ENCODE data around the gene CALB2.
"Not testable (repeated sequence)": the region's sequence is repeated elsewhere in the genome, so short reads cannot be mapped to it uniquely, and the experiment has no call there.

The CALB2 gene

GRCh38 chr16:71344315-71344905 lies 14.1 kb upstream of the CALB2 start:
- no peak for DNase-seq
- no peak for TF ChIP-seq POLR2A (IDR thresholded peaks at IDR 0.05; ENCODE audit: low read length)
- TF ChIP-seq GATA1 (IDR thresholded peaks at IDR 0.05; ENCODE audit: low read depth, low read length), result no peak

DNA sequence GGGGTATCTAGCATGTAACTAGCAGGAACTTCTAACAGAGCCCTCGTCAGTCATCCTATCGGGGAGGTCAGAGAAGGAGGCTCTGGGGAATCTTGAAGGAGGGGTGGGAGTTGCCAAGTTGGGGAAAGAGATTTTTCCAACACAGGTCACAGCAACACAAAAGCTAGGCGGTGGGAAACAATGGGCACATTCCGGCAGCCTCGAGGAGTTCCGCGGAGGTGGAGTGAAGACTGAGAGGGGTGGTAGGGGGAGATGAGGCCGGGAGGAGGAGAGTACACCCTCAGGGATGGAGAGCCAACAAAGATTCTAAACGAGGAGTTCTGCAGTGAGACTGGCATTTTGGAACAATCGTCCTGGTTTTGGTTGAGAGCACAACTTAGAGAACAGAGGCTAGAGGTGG lies 13.5 kb upstream of the CALB2 start:
- no peak for DNase-seq
- TF ChIP-seq POLR2A (IDR thresholded peaks at IDR 0.05; ENCODE audit: low read length), result no peak

DNA sequence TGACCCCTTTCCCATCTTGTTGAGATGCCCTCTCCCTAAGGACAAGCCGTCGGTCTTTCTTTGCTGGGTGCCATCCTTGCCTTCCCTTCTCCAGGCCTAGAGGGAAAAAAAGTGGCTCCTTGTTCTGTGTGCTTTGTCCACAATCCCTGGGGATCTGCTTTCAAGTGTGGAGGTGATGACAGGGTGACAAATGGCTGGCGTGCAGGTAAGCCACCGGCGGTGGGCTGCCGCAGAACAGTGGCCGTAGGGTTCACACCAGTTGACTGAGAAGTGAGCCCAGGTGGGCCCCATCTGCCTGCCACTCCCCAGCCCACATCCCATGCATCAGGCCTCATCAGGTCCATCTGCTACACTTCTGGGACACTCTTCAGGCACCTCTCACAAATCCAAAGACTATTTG lies 11.4 kb upstream of the CALB2 start:
- no peak for DNase-seq

GRCh38 chr16:71348262-71349085 lies 10.0 kb upstream of the CALB2 start:
- DNase-seq, result no peak
- no peak for TF ChIP-seq POLR2A (IDR thresholded peaks at IDR 0.05; ENCODE audit: low read length)
- TF ChIP-seq GATA1 (IDR thresholded peaks at IDR 0.05; ENCODE audit: low read depth, low read length), result no peak

More for the DNA sequence above, 11.4 kb upstream of the CALB2 start:
- TF ChIP-seq GATA1 (IDR thresholded peaks at IDR 0.05; ENCODE audit: low read depth, low read length) (no peak), POLR2A (IDR thresholded peaks at IDR 0.05; ENCODE audit: low read length) (no peak)

DNA sequence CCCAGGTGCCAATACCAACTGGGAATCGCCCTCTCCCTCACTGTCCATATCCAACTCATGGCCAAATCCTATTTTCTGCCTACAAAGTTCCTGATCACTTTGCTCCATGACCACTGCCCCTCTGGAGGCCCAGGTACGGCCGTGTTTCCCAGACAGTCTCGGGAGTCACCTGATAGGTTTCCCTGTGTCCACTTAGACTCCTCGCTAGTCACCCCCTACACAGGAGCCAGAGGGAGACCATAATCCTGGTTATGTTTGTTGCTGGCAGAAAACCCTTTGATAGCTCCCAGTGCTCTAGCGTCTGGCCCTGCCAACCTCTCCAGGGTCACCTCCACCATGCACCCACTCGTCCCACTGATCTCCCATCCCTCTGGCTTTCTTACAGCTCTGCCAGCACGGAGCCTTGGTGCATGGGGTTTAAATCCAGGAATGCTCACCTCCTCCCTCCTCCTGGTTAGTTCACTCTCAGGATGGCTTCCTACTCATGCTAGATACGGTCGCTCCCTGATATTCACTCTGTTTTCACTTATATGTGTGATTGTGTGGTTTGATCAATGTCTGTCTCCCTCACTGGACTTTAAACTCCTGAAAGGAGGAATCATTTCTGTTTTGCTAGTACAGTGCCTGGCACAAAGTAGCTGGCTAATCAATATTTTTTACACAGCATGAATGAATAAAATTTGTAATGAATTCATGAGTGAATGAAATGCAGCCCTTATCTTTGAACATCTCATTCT lies 7.5 kb upstream of the CALB2 start:
- no peak for DNase-seq
- no peak for TF ChIP-seq GATA1 (IDR thresholded peaks at IDR 0.05; ENCODE audit: low read depth, low read length)
- TF ChIP-seq POLR2A (IDR thresholded peaks at IDR 0.05; ENCODE audit: low read length), result no peak

DNA sequence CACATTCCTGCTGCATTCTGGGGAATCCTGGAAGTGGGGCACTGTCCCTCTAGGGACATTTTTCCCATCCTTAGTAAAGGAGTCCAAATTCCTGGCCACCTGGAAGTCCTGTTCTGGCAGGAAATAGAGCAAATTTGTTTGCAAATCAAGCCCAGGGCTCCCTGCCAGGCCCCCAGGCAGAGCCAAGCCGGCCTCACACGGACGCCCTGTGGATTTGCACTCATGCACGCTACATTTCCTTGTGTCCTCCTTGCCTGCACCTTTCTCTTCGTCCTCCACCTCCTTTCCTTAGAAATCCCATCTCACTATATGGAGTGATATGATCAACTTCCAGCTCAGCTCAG lies 7.0 kb upstream of the CALB2 start:
- TF ChIP-seq POLR2A (IDR thresholded peaks at IDR 0.05; ENCODE audit: low read length) (no peak), GATA1 (IDR thresholded peaks at IDR 0.05; ENCODE audit: low read depth, low read length) (no peak)
- no peak for DNase-seq

DNA sequence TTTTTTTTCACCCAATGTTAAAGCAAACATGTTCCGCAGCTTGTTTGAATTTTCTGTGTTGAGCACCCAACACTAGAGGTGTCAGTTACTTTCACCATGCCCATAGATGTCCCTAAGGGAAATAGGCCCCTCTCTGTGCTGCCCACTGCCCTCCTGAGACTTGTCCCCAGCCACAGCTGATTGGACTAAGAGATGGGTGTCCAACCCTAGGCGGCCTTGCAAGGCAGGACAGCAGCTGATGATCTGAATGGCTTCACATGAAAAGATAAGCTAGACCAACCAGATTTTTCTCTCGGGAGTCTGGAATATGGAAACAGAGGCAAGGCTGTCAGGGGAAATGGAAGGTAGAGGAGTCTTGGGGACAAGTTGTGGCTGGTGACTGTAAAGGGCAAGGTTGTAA lies 6.1 kb upstream of the CALB2 start:
- no peak for DNase-seq
- TF ChIP-seq POLR2A (IDR thresholded peaks at IDR 0.05; ENCODE audit: low read length), result no peak
- TF ChIP-seq GATA1 (IDR thresholded peaks at IDR 0.05; ENCODE audit: low read depth, low read length), result no peak

GRCh38 chr16:71352963-71353460 lies 5.5 kb upstream of the CALB2 start:
- TF ChIP-seq GATA1 (IDR thresholded peaks at IDR 0.05; ENCODE audit: low read depth, low read length), result no peak
- TF ChIP-seq POLR2A (IDR thresholded peaks at IDR 0.05; ENCODE audit: low read length), result no peak
- no peak for DNase-seq

- TF ChIP-seq POLR2A (IDR thresholded peaks at IDR 0.05; ENCODE audit: low read length) (no peak), GATA1 (IDR thresholded peaks at IDR 0.05; ENCODE audit: low read depth, low read length) (no peak)
- no peak for DNase-seq
Observed at GRCh38 chr16:71353736-71354135, 4.8 kb upstream of the CALB2 start.

GRCh38 chr16:71354156-71354555 lies 4.4 kb upstream of the CALB2 start:
- no peak for TF ChIP-seq GATA1 (IDR thresholded peaks at IDR 0.05; ENCODE audit: low read depth, low read length)
- TF ChIP-seq POLR2A (IDR thresholded peaks at IDR 0.05; ENCODE audit: low read length), result no peak
- no peak for DNase-seq

GRCh38 chr16:71356051-71356740 lies 2.3 kb upstream of the CALB2 start:
- DNase-seq, result no peak

DNA sequence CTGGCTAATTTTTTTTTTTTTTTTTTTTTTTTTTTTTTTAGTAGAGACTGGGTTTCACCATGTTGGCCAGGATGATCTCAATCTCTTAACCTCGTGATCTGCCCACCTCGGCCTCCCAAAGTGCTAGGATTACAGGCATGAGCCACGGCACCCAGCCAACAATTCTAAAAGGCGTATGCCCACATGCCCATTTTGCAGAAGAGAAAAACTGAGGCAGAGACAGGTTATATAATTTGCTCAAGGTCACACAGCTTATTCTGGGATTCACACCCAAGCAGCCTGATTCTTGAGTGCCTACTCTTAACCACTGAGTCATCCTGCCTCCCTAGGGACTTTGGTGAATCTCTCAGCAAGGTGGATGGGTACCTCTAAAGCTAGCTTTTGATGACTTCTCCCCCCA lies 1.6 kb upstream of the CALB2 start:
- DNase-seq, result not testable (repeated sequence)

More at GRCh38 chr16:71356051-71356740, 2.3 kb upstream of the CALB2 start:
- TF ChIP-seq GATA1 (IDR thresholded peaks at IDR 0.05; ENCODE audit: low read depth, low read length) (no peak), POLR2A (IDR thresholded peaks at IDR 0.05; ENCODE audit: low read length) (no peak)

DNA sequence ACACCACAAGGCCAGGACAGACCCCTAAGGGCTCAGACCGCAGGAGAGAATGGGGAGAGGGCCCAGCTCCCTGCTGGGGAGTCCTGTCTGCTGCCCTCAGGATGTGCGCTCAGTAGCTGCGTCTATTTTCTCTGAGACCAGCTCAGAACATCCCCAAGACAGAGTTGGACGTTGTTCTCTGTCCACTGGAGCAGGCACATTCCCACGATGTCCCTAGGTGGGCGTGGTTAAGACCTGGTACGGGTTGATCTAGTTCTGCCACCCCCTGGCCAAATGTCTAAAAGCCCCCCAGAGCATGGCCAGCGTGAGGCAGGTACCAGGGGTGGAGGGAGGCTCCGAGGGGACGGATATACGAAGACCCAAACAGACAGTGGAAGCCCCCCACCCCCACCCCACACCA lies 842 bp upstream of the CALB2 start:
- DNase-seq, result no peak
- TF ChIP-seq GATA1 (IDR thresholded peaks at IDR 0.05; ENCODE audit: low read depth, low read length) (no peak), POLR2A (IDR thresholded peaks at IDR 0.05; ENCODE audit: low read length) (no peak)

DNA sequence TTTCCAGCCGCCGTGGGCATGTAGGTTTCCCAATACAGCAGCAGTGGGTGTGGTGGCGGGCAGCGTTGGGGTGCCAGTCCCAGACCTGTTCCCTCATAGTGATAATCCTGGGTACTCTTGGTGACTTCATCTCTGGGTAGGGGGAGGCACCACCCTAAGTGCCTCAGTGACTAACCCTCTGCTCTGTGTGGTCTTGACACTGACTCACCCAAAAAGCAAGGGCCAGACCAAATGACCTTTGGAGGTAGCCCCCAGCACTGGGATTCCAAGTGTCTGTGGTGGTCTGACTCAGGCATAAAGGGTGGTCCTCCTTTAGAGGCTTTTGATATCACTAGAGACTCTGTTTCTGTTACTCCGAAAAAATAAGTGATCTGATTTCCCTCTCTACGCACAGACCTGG lies 908 bp downstream of the CALB2 start:
- TF ChIP-seq POLR2A (IDR thresholded peaks at IDR 0.05; ENCODE audit: low read length) (no peak), GATA1 (IDR thresholded peaks at IDR 0.05; ENCODE audit: low read depth, low read length) (no peak)
- no peak for DNase-seq

Measured in erythroblast (primary cell).